AG09319 (cell line): ENCODE data around the gene TSGA10IP.

Source experiments
- DNase-seq: peaks from one replicate; pipeline ENCODE4 v3.0.0-alpha.2; 2010; ENCODE audit warnings: low read depth; ENCODE audit errors: extremely low read depth
- TF ChIP-seq, protein P1 (sequence below): IDR thresholded peaks from 2 replicates; pipeline ENCODE4 v1.5.1; 2011; ENCODE audit warnings: low read depth, mild to moderate bottlenecking, inconsistent platforms, low read length, moderate library complexity

The TSGA10IP gene

DNA sequence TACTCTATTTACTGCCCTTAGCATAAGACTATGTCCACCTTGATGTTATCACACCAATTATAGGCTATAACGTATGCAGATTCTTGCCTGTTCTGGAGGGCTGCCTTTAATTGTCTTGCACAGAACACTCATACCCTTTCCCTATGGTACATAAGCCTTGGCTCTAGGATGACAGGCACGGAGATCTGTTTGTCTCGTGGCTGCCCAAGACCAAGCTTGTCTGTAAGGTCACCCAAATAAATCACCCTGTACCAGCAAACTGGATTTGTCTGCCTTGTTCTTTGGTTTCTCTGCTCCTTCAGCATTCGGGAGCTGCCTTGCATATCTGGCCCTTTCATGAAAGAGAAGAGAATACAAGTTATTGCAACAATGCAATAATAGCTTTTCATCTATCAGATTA, 7.5 kb upstream of the TSGA10IP start:
- TF ChIP-seq, protein P1, sequence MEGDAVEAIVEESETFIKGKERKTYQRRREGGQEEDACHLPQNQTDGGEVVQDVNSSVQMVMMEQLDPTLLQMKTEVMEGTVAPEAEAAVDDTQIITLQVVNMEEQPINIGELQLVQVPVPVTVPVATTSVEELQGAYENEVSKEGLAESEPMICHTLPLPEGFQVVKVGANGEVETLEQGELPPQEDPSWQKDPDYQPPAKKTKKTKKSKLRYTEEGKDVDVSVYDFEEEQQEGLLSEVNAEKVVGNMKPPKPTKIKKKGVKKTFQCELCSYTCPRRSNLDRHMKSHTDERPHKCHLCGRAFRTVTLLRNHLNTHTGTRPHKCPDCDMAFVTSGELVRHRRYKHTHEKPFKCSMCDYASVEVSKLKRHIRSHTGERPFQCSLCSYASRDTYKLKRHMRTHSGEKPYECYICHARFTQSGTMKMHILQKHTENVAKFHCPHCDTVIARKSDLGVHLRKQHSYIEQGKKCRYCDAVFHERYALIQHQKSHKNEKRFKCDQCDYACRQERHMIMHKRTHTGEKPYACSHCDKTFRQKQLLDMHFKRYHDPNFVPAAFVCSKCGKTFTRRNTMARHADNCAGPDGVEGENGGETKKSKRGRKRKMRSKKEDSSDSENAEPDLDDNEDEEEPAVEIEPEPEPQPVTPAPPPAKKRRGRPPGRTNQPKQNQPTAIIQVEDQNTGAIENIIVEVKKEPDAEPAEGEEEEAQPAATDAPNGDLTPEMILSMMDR, result no peak
- no peak for DNase-seq

DNA sequence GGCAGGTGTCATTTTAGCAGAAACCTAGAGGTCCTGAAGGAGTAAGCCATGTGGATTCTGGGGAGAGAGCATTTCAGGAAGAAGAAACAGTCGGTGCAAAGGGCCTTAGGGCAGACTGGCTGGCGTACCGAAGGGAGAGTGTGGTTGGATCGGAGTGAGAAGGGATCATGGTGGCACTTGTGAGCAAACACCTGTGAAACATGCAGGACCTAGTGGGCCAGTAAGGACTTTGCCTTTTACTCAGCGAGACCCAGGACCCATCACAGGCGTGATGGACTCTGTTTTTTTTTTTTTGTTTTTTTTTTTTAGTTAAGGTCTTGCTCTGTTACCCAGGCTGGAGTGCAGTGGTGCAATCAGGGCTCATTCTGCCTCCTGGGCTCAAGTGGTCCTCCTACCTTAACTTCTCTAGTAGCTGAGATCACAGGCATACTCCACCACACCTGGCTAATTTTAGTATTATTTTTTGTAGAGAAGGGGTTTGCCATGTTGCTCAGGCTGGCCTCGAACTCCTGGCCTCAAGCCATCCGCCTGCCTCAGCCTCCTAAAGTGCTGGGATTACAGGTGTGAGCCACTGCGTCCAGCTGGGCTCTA, 3.5 kb upstream of the TSGA10IP start:
- TF ChIP-seq, protein P1, result no peak
- no peak for DNase-seq

DNA sequence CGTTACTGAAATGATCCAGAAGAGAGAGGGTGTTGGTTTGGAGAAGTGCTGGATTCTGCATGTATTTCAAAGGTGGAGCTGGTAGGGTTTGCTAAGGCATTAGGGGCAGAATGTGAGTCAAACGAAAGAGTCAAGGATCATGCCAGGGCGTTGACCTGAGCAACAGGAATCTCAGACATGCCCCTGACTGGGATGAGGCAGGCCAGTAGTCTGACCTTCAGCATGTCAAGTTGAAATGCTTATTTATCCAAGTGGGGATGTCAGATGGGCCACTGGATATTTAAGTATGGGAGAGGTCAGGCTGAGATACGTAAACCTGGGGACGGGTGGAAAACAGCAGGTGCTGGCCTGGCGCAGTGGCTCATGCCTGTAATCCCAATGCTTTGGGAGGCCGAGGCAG, 2.7 kb upstream of the TSGA10IP start:
- DNase-seq, result no peak
- TF ChIP-seq, protein P1, result no peak

DNA sequence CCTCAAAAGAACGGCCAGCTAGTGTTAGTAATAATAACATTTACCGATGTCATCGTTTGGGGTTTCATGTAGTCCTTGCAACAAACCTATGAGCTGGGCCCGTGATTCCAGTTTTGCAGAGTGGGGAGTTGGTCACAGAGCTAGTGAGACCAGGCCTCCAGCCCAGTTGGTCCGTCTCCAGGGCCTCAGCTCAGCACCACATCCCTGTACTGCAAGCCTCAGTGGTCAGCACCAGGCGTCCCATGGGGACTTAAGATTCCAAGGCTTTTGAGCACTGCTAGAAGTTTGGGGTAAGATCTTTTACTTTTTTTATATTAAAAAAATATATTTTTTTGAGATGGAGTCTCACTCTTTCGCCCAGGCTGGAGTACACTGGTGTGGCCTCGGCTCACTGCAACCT, 1.1 kb upstream of the TSGA10IP start:
- no peak for DNase-seq
- TF ChIP-seq, protein P1, result no peak

DNA sequence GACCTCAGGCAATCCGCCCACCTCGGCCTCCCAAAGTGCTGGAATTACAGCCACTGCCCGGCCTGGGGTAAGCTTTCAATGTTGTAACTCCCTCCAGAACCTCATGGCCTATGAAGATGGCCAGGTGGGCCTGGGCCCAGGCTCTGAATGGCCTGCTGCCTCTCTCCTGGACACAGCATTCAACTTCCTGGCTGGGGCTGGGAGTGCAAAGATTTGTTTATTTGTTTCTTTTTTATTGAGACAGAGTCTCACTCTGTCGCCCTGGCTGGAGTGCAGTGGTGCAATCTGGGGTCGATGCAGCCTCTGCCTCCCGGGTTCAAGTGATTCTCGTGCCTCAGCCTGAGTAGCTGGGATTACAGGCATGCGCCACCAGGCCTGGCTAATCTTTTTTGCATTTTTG, 513 bp upstream of the TSGA10IP start:
- TF ChIP-seq, protein P1, result no peak
- DNase-seq, result no peak

DNA sequence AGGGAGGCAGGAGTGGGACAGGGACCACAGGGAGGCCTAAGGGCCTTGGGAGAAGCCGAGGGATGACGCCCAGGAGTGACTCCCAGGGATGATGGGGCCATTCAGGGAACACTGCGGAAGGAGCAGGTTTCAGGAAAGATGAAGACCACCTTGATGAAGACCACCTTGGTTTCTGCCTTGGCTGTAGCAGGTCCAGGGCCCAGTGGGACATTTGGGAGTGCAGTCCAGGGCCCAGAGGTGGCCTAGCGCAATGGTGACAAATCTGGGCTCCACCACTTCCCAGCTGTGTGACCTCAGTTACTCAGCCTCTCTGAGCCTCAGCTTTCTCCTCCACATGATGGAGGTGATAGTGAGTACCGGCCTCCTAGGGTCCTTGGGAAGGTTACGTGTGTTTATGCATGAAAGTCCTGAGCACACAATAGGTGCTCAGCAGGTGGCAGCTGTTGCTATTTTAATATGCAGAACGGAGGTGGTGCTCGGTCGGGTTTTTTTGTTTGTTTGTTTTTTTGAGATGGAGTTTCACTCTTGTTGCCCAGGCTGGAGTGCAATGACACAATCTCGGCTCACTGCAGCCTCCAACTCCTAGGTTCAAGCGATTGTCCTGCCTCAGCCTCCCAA, 770 bp downstream of the TSGA10IP start:
- TF ChIP-seq, protein P1, result no peak
- DNase-seq, result no peak

DNA sequence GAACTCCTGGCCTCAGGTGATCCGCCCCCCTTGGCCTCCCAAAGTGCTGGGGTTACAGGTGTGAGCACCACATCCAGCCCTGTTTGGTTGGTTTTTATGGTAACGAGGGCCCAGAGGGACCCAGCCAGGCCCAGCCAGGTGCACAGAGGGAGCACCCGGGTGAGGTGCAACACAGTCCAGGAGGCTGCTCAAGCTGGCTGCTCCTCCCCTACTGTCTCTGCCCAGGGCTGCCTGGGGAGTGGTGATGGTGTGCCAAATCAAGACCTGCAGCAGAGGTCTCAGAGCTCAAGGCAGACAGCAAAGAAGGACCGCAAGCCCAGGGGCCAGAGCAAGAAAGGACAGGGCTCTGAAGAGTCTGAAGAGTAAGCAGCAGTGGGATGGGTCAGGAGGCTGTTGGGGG, 1.4 kb downstream of the TSGA10IP start:
- DNase-seq, result no peak
- TF ChIP-seq, protein P1, result no peak
